NT2/D1 (cell line): ENCODE measurements around the gene RAP2A.

Experiments
- SUZ12 ChIP-seq: IDR thresholded peaks from 2 replicates; pipeline ENCODE4 v1.6.1; 2011; ENCODE audit not compliant: insufficient read length, insufficient read depth; ENCODE audit errors: extremely low read depth
- ZNF274 ChIP-seq: IDR thresholded peaks from 2 replicates; pipeline ENCODE4 v1.6.1; 2011; ENCODE audit warnings: mild to moderate bottlenecking, low read depth, low read length

DNA sequence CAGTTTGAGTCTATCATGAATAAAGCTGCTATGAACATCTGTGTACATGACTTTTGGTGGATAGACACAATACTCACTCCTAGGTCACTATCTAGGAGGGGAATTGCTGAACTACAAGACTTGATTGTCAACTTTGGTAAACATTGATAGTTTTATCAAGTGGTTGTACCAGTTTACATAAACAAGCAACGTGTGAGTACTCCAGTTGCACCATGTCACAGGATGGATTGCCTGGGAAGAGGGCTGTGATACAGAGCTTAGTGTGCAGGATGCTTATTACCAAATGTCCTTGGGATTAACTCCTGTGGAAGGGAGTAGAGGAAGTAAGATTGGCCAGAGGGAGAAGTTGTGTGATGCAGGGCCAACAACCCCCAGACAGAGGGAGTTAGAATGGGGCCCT is 37.7 kb downstream of the RAP2A start:
- TF ChIP-seq SUZ12, result no peak
- TF ChIP-seq ZNF274, result no peak
